SKM-1 treated with dmso at 0.1 percent for 144 hours (cell line): ENCODE data around the gene DIPK1C.

Experiments used
- DNase-seq: peaks from one replicate; lab custom pipeline; 2025; ENCODE audit not compliant: unreplicated experiment; lab: John Stamatoyannopoulos, UW

DIPK1C gene

DNA sequence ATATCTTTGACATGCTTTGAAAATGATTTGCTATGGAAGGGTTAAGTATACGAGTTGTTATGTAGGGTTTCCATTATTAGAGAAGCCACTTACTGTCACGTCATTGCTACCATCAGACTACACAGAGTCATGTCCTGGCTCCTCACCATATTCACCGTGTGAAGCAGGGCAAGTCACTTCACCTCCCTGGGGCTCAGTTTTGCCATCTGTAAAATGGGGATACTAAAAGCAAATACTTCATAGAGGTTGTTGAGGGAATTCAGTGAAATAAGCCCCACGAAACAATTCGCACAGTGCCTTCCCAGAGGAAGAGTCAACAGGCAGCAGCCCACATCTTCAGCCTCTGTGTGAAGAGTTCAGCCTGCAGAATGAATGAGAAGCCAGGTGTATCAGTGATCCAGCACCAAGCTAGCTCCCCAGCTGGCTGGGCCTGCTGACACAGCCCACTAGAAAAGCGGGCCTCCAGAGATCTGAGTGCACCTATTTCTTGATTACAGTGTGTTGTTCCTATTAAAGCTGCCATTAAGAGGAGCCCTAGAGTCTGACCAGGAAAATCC is 3.4 kb downstream of the DIPK1C start:
- DNase-seq, result no peak

DNA sequence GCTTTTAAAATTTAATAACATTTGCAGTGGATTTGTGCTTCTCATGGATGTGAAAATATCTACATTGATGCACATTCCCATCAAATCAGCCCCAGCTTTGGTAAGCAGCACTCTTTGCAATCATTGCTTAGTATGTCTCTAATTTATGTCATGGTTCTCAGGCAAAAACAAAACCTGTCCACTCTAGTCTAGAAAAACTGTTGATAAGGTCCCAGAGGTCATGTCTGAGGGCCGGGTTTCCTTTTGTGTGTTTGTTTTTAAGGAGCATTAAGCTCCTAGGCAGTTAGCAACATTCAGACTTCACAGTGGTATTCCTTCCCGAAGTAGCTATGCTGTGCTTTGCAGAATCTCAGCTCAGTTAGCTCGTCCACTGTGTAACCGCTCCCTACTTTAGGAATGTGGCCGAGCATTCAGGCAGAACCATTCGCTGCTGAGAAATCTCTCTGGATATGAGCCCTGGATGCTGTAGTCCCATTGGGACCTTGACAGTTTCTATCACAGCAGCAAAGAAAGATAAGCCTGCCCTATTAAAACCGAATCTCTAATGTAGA is 4.0 kb downstream of the DIPK1C start:
- no peak for DNase-seq

DNA sequence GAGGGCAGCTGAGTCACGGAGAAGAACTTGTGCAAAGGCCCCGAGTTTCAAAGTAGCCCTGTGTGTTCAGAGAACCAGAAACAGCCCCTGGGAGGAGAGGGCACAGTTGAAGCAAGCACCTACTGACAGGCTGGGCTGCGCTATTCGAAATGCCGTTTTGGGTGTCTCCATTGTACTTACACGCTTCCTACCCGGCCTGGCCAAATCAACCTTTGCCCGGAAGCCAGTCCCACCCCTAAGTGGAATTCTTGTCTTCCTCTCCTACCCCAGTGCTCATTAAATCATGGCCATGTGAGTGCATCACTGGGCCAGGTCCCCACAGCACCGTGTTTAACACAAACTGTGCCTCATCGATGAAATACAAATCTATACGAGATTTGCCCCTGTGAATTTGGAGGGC is 6.0 kb downstream of the DIPK1C start:
- no peak for DNase-seq

DNA sequence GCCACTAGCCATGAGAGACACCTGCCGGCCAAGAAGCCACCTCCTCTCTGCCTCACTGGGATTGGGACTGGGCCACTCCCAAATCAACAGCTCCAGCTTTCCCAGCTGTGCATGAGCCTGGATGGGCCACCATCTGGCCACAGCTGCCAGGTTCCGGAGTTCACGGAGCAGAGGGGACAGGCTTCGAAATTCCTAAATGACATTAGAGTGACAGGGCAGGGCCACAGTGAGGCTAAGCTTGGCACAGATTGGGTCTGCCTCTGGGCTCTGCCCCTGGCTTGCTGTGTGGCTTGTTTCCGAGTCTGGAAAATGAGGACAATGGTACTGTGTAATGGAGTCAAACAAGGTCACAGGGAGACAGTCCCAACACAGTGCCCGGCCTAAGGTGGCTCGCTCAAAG is 6.5 kb downstream of the DIPK1C start:
- DNase-seq, result no peak

DNA sequence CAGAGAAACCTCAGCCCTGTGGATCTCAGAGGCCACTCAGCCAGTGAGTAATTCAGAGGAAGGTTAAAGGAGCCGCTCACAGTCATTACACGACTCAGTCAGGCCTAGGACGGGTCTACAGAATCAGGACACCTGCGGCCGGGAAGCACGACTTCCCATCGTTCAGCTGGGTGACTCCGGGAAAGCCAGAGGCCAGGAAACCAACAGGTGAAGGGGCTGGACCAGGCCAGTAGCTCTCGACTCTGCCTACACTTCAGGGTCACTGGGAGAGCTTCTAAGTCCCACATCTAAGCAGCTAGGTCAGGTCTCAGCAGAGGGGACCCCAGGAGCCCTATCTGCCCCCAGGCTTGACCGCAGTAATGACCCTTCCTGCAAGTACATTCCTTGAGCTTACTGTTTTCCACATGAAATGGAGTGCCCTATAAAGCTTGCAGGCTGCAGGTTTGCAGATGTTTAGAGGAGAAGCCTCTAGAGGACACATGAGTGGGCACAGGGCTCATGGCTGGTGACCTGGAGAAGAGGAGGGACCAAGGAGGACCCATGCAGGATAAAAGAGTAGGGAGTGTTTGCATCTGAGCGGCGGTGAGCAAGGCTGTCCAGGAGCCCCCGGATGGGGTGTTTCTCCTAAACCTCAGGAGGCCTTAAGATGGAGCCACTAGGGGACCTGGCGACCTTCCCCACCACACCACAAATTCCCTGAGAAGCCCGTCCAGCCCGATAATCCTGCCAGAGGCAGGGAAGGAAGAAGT is 9.5 kb downstream of the DIPK1C start:
- no peak for DNase-seq

DNA sequence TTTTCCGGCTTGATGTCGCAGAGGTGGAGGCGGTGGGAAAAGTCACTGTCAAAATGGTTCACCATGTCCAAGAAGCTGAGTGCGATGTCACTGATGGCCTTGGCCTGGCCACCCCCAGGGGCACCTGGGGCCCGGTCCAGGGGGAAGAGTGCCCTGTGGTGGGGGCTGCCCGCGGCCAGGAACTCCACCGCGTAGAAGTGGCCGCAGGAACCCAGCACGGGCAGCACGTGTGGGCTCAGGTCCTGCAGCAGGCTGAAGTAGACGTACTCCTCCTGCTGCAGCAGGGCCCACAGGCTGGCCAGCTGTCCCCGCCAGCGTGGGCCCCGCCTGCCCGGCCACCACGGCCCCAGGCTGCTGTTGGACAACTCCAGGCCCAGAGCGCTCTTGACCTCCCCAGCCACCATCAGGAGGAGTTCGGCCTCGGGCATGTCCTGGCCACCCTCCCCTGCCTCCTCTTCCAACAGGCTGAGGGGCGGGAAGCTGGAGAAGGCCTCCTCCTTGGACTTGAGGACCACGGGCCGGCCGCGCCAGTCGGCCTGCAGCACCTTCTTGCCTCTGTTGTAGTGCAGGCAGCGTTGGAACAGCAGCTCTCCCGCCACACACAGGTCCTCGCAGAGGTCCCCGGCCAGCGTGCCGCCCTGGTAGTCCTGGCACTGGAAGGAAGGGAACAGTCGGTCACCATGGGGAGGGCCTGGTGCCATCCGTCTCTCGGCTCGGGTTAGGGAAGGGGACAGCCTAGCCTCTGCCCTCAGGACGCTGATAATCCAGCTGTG is 10.3 kb downstream of the DIPK1C start:
- no peak for DNase-seq

DNA sequence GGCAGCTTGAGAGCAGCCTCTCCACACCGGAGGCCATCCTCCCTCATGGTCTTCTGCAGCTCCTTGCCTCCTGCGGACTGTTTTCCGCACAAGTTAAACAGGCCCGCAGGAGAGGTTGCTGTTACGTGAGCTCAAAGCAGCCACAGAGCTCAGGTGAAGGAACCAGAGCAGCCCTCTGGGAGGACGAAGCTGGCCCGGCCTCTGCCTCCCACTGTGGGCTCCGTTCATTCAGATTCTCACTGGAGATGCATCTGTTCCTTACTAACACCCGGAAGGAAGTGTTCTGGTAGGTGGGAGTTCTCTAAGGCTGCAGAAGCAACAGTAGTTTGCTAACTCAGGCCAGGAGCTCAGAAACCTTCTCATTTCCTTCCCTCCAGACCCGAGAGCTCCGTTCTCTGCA is 10.9 kb downstream of the DIPK1C start:
- no peak for DNase-seq

DNA sequence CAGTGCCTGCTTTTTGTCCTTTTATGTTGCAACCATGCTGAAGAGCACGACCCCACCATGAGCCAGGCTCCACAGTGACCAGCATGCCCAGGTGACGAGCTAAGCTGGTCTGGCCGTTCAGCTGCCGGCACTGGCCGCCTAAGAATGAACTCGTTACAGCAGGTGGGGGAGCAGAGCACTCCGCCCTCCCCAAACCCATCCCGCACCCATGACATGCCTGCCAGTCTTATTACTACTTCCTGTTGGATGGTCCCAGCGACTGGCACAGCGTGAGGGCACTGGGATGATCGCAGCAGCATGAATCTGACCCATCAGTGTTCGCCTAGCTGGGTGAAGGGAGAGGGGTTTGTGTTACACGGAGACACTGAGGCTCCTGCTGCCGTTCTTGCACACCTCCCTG is 11.5 kb downstream of the DIPK1C start:
- no peak for DNase-seq

DNA sequence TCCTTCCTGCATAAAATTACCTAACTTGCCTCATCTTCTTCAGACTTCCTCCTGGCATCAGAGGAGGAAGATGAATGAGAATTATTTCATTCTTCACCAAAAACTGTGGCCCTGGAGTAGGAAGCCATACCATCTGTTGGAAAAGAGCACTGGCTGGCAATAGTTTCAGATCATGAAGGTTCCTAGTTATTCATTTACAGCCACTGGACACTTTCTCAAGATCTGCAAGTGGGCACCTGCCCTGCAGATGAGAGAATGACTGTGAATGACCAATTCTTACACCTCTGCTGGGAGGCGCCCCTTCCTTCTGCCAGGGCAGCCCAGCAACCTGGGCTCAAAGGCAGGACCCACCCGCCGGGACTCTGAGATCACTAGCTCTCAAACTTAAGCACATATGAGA is 13.0 kb downstream of the DIPK1C start:
- no peak for DNase-seq

DNA sequence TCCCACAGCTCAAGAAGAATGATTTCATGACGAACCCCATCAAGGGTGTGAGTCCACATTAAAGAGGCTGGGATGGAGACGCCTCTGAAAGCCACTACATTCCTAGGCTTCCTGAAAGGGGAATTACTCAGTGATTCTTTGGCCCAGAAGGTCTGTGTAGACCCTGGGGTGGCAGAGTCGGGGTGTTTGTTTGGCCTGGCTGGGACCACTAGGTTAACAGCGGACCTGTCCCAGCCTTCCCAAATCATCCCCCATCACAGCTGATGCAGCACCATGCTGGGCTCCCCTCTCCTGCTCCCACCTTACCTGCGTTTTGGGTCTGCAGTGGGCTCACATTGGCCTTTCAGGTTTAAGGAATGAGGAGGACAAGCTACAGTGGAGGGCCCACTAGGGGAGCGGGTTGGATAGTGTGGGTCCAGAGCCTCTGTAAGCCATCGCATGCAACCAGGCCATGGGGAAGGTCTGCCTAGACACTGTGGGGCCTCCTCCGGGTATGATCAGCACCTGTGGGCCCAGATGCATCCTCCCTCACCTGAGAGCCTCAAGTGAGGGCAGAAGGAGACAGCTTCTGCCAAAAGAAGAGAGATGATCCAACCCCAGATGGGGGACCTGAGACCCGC is 16.2 kb downstream of the DIPK1C start:
- DNase-seq, result no peak

DNA sequence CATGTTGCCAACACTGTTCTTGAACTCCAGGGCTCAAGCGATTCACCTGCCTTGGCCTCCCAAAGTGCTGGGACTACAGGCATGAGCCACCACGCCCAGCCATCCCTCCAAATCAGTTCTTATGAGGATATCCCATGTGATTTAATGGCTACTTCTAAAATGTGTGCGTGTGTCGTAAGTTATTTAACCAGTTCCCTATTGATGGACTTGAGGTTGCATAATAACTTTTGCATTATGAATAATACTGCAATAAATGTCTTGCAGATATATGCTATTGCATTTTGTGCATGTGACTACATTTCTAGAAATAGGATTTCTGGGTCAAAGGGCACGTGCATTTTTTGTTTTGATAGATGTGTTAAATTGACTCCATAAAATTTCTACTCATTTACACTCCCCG is 19.0 kb downstream of the DIPK1C start:
- DNase-seq, result no peak

DNA sequence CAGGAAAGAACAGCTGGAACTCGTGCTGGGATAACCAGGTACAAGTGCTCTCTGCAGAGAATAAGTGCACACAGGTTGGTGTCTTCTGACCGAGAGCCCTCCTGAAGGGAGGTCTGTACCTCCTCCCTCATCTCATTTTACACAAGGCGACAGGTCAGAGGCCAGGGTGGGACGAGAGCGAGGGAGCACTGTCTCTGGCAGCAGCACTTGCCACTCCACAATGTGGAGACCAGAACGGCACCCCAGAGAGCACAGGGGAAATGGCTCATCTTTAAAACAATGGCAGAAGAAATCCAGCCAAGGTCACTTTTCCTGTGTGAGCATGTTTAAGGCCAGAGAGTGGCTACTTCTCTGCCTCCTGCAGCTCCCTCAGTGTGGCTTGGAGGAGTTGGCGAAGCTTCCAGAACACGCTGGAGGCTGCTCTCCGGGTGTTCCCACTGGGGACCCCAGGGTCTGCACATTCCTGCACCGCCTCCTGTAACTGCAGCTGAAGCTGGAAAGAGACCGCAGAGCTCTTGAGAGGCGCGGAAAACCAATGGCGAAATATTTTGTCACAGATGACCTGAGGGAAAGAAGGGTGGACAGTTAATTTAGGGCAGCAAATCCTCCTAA is 20.8 kb downstream of the DIPK1C start:
- no peak for DNase-seq

DNA sequence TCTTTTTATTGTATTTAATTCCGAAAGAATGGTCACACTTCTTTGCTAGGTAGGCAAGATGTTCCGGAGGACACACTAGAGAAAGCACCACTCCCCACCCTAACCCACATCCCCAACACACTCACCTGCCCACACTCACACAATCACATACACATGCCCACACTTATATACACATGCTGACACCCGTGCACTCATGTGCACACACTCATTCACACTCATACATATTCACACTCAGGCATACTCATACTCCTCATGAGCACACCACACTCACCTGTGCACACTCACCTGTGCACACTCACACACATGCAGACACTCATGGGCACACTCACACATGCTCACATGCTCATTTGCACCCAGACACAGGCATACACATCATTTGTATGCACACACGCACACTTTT is 21.4 kb downstream of the DIPK1C start:
- DNase-seq, result no peak

DNA sequence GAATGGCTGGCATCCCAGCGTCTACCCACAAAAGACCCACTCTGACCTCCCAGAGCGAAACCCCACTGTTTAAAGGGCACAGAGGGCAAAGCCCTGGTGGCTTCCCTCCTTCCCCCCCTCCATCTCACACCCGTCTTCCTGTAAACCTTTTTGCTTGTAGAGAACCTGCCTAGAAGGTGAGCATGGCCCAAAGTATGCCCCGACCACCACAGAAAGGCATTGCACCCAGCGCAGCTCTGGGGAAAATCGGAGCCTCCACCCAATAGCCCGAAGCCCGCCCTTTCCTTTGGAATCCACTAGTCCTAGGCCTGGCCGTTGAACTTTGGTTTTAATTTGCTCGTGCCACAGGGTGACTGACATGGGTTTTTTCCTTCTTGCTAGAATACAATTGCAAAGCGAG is 22.6 kb downstream of the DIPK1C start:
- DNase-seq, result no peak

DNA sequence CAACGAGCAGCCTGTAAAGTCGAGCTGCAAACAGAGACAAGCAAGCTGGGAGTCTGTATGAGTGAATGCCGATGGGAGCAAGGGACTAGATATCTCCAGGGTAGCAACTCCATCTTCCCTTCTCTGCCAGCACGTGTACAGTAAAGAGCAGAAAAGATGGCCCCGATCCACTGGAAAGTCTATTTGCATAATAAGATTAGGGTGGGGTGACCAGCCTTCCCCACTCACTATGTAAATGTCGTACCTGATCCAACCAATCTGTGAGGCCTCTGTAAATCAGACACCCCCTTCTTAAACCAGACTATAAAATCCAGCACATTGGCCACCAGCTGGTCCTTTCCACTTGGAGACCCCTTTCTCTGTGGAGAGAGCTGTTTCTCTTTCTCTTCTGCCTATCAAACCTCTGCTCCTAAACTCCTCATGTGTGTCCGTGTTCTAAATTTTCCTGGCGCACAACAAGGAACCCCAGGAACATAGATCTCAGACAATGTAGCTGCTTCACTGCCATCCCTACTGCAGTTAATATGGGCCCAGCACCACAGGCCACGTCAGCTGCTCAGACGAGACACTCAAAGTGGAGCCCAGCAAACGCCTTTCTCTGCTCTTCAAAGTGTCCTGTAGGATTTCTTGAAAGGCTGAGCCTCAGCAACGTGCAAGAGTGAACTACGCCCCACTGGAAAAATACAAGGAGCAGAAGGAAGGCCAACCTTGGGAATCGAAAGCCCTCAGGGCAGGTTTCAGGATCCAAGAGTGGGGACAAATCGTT is 26.1 kb downstream of the DIPK1C start:
- no peak for DNase-seq

DNA sequence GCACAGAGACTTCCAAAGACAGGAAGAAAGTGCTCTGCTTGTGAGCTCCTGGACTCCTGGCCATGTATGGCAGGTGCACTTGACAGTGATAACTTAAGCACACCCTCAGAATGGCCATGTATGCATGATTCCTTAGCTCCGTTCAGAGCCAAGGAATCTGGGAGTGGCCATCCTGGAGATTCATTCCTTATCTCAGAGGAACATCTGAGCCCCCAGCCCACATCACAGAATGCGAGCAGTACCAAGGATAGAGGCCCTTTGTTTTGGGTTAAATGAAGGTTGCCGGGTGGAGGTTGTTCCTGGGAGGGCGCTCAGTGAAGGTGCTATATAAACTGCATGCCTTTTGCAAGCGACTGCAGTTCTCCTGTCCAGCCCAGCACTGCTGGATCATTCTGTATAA is 26.9 kb downstream of the DIPK1C start:
- DNase-seq, result no peak

DNA sequence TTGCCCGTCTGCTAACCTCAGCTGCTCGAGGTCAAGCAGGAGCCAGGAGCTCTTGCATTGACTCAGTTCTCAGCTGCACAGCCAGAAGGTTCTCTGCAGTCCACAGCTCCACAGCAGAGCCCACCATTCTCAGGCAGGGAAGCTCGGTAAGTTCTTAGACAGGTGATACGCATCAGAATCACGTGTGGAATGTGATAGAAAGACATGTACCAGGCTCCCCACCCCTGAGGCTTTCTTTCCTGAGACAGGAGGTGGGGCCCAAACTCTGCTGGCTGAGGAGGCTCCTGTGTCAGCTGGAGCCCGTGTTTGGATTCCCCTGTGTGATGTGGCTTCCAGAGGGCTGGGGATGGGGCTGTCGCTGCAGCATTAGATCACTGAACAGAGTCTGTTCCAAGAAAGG is 28.0 kb downstream of the DIPK1C start:
- no peak for DNase-seq

DNA sequence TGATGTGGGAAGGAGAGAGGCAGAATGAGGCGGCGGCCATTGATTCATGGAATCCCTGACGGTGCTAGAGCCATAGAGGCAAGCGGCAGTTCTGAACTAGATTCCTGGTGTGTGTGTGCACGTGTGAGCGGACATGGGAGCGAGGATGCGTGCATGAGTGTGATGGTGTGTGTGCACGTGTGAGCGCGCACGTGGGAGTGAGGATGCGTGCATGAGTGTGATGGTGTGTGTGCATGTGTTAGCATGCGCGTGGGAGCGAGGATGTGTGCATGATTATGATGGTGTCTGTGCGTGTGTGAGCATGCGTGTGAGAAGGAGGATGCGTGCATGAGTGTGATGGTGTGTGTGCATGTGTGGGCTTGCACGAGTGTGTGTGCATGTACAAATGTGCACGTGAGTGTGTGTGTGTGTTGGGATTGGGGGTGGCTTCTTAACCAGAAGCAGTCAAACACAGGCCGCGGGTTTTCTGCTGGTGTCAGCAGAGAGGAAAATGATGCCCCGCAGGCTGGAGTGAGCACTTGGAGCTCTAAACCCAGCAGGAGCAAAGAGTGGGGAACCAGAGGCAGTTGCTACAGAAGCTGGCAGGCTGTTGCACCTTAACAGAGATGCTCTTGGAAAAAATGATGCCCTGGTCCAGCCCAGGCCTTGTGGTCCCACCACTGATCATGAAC is 29.5 kb downstream of the DIPK1C start:
- no peak for DNase-seq

DNA sequence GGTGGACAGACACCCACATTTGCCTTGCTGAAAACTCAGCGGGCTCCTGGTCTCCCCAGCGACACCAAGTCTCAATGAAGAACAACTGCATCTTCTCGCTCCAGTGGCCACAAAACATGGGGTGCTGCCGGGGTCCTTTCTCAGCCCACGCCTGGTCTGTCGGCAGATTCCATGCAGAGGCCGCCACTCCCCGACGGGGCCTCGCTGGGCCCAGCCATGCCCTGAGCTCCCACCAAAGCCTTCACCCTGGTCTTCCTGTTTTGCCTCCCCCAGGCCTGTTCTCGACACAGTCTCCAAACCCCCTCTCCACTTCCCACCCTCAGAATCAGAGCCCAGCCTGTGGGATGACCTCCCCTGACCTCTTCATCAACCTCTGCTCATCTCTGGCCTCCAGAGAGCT is 31.2 kb downstream of the DIPK1C start:
- no peak for DNase-seq

DNA sequence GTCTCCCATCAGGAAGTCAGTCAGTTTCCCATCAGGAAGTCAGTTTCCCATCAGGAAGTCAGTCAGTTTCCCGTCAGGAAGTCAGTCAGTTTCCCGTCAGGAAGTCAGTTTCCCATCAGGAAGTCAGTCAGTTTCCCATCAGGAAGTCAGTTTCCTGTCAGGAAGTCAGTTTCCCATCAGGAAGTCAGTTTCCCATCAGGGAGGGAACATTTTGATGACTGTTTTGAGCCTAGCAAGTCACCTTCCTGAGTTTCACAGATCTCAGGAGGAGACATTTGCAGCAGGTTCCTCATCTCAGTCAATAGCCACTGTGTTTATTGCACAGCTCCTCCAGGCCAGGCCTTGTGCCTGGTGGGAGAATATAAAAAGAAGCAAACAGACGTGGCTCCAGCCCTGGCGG is 31.9 kb downstream of the DIPK1C start:
- DNase-seq, result no peak
